Liver (tissue), 3 donors: ENCODE measurements around the gene IFT74.

Experiments used
- FOXA2 ChIP-seq: IDR thresholded peaks from 2 replicates; pipeline ENCODE4 v1.6.1; 2016; ENCODE audit warnings: antibody characterized with exemption
- JUND ChIP-seq, 2 donors: IDR thresholded peaks; 2 replicates each; pipeline ENCODE4 v1.6.1; 2016; ENCODE audit warnings: antibody characterized with exemption in 2 of 2
- RAD21 ChIP-seq, 2 donors: IDR thresholded peaks; 2 replicates each; pipeline ENCODE4 v1.6.1; 2016; ENCODE audit warnings: antibody characterized with exemption in 2 of 2, mild to moderate bottlenecking in 2 of 2
- RXRA ChIP-seq, 2 donors: IDR thresholded peaks; 2 replicates each; pipeline ENCODE4 v1.6.1; 2017 to 2018; ENCODE audit warnings: antibody characterized with exemption in 2 of 2, mild to moderate bottlenecking in 1 of 2
- SP1 ChIP-seq: IDR thresholded peaks from 2 replicates; pipeline ENCODE4 v1.6.1; 2018; ENCODE audit warnings: antibody characterized with exemption, mild to moderate bottlenecking
- TAF1 ChIP-seq: conservative IDR thresholded peaks from 2 replicates; pipeline ENCODE4 v1.6.1; 2016; ENCODE audit warnings: antibody characterized with exemption, mild to moderate bottlenecking
- YY1 ChIP-seq: IDR thresholded peaks from 2 replicates; pipeline ENCODE4 v1.6.1; 2016; ENCODE audit warnings: antibody characterized with exemption, mild to moderate bottlenecking
- TF ChIP-seq, protein P1 (sequence below): fragments of 150-350 bp; IDR thresholded peaks from 2 replicates; pipeline ENCODE4 v1.5.1; 2017; ENCODE audit warnings: improper control_type of control experiment, low read depth, low read length; ENCODE audit not compliant: missing input control
- TF ChIP-seq, protein P2 (sequence below): IDR thresholded peaks from 2 replicates; pipeline ENCODE4 v1.6.1; 2016; ENCODE audit warnings: antibody characterized with exemption, mild to moderate bottlenecking
- TF ChIP-seq, protein P3 (sequence below): IDR thresholded peaks from 2 replicates; pipeline ENCODE4 v1.6.1; 2016; ENCODE audit warnings: antibody characterized with exemption
- TF ChIP-seq, protein P4 (sequence below): IDR thresholded peaks from 2 replicates; pipeline ENCODE4 v1.6.1; 2016; ENCODE audit warnings: antibody characterized with exemption
- donor health status: healthy.
- donor health status: healthy.

DNA sequence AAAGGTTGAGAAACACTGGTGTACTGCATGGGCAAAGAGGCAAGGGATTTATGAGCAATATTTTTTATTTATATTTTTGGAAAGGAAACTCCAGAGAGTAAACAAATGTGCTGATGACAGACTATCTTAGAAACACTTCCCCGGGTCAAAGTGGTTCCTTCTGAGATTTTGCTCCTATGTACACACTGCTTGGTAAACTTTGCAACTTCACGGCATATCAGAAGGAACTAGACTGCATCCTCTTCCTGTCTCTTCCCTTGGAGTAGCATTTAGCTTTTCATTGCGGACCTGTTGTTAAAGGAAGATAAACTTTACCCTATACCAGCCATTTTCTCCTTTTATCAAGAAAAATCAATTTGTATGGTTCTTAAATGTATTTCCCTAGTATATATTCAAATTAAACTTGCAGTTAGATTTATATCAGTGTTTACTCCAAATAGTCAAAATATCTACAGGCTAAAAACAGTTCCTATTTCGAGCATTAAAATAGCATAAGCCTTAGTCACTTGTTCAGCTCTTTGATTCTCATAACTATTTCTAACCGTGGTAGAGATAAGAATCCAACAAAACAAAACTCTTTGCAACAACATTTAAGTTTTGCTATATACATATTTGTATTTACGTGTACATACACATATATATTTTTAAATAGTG is 97.3 kb downstream of the IFT74 start:
- TF ChIP-seq, protein P1, sequence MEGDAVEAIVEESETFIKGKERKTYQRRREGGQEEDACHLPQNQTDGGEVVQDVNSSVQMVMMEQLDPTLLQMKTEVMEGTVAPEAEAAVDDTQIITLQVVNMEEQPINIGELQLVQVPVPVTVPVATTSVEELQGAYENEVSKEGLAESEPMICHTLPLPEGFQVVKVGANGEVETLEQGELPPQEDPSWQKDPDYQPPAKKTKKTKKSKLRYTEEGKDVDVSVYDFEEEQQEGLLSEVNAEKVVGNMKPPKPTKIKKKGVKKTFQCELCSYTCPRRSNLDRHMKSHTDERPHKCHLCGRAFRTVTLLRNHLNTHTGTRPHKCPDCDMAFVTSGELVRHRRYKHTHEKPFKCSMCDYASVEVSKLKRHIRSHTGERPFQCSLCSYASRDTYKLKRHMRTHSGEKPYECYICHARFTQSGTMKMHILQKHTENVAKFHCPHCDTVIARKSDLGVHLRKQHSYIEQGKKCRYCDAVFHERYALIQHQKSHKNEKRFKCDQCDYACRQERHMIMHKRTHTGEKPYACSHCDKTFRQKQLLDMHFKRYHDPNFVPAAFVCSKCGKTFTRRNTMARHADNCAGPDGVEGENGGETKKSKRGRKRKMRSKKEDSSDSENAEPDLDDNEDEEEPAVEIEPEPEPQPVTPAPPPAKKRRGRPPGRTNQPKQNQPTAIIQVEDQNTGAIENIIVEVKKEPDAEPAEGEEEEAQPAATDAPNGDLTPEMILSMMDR: no peak
- TF ChIP-seq, protein P2, sequence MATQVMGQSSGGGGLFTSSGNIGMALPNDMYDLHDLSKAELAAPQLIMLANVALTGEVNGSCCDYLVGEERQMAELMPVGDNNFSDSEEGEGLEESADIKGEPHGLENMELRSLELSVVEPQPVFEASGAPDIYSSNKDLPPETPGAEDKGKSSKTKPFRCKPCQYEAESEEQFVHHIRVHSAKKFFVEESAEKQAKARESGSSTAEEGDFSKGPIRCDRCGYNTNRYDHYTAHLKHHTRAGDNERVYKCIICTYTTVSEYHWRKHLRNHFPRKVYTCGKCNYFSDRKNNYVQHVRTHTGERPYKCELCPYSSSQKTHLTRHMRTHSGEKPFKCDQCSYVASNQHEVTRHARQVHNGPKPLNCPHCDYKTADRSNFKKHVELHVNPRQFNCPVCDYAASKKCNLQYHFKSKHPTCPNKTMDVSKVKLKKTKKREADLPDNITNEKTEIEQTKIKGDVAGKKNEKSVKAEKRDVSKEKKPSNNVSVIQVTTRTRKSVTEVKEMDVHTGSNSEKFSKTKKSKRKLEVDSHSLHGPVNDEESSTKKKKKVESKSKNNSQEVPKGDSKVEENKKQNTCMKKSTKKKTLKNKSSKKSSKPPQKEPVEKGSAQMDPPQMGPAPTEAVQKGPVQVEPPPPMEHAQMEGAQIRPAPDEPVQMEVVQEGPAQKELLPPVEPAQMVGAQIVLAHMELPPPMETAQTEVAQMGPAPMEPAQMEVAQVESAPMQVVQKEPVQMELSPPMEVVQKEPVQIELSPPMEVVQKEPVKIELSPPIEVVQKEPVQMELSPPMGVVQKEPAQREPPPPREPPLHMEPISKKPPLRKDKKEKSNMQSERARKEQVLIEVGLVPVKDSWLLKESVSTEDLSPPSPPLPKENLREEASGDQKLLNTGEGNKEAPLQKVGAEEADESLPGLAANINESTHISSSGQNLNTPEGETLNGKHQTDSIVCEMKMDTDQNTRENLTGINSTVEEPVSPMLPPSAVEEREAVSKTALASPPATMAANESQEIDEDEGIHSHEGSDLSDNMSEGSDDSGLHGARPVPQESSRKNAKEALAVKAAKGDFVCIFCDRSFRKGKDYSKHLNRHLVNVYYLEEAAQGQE: no peak
- TF ChIP-seq FOXA2: no peak
- no peak for TF ChIP-seq TAF1
- TF ChIP-seq, protein P3, sequence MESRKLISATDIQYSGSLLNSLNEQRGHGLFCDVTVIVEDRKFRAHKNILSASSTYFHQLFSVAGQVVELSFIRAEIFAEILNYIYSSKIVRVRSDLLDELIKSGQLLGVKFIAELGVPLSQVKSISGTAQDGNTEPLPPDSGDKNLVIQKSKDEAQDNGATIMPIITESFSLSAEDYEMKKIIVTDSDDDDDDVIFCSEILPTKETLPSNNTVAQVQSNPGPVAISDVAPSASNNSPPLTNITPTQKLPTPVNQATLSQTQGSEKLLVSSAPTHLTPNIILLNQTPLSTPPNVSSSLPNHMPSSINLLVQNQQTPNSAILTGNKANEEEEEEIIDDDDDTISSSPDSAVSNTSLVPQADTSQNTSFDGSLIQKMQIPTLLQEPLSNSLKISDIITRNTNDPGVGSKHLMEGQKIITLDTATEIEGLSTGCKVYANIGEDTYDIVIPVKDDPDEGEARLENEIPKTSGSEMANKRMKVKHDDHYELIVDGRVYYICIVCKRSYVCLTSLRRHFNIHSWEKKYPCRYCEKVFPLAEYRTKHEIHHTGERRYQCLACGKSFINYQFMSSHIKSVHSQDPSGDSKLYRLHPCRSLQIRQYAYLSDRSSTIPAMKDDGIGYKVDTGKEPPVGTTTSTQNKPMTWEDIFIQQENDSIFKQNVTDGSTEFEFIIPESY: no peak
- TF ChIP-seq, protein P4, sequence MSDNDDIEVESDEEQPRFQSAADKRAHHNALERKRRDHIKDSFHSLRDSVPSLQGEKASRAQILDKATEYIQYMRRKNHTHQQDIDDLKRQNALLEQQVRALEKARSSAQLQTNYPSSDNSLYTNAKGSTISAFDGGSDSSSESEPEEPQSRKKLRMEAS: no peak
- TF ChIP-seq SP1: peak; percentile 13
- no peak for TF ChIP-seq RXRA (IDR thresholded peaks at IDR 0.05)
- TF ChIP-seq RAD21 (IDR thresholded peaks at IDR 0.05): no peak
- TF ChIP-seq JUND (IDR thresholded peaks at IDR 0.05): no peak
- no peak for TF ChIP-seq YY1
